HepG2 (cell line): ENCODE data around the gene UBB. TPM values are rescaled to one million over a fixed set of nuclear protein-coding genes. Genes with fewer than 3 reads are reported as not detected.

ENCODE experiments used
- ATAC-seq: fragments of 200-7000 bp; cut with Tn5 transposase; 3 replicates; pipeline ENCODE4 v1.9.1; 2020; ENCODE audit warnings: mild to moderate bottlenecking, moderate library complexity
- BruUV-seq: library from RNA; stranded (reverse); fragments of 400-500 nt; replicated peaks from 2 replicates; lab custom pipeline; 2021; lab: Mats Ljungman, UMichigan
- CTCF ChIA-PET: fragments of 300-600 bp; formaldehyde crosslinking; extraction: SDS; loops from one replicate; lab custom pipeline; 2021; ENCODE audit warnings: low total read pairs, inconsistent platforms, low intra/inter-chr PET ratio; lab: Yijun Ruan, JAX
- POLR2A ChIA-PET: fragments of 350-600 bp; sonication (Branson Sonifier 250); formaldehyde crosslinking; loops from one replicate; lab custom pipeline; 2020; ENCODE audit warnings: antibody characterized with exemption, inconsistent platforms; lab: Yijun Ruan, JAX
- DNase-seq: peaks from one replicate; pipeline ENCODE4 v3.0.0-alpha.2; 2015; ENCODE audit warnings: low spot score
- FAIRE-seq: peaks from 3 replicates; lab custom pipeline; 2011; peaks lifted over from hg19 to GRCh38; lab: Jason Lieb, UNC
- H2AFZ ChIP-seq: one replicate; pipeline ENCODE4 v1.6.1; 2011; ENCODE audit warnings: low read length, inconsistent platforms
- H3K27ac ChIP-seq: fragments of 300-600 bp; 3 replicates; pipeline ENCODE4 v1.8.0; 2011; ENCODE audit warnings: mixed run types, mild to moderate bottlenecking, mixed read lengths, low read length, inconsistent platforms; ENCODE audit not compliant: insufficient read depth; ENCODE audit errors: extremely low read length
- H3K27me3 ChIP-seq, 2 experiments: fragments of 200-600 bp in 1 of 2; 2 replicates in 1 of 2; 3 replicates in 1 of 2; pipeline versions ENCODE4 v1.6.0 to v1.8.0; 2011; ENCODE audit warnings: low read length in 2 of 2, mild to moderate bottlenecking in 2 of 2, moderate library complexity in 2 of 2, inconsistent platforms in 1 of 2; ENCODE audit not compliant: insufficient read depth in 2 of 2, control insufficient read depth in 1 of 2
- H3K36me3 ChIP-seq, 2 experiments: fragments of 200-600 bp in 1 of 2; replicated peaks in 1 of 2; 2 replicates in 1 of 2; 3 replicates in 1 of 2; pipeline versions ENCODE4 v1.5.1 to v1.8.0; 2011; ENCODE audit warnings: low read length in 2 of 2, inconsistent platforms in 1 of 2; ENCODE audit not compliant: insufficient read depth in 2 of 2, control insufficient read depth in 1 of 2
- H3K4me1 ChIP-seq: 2 replicates; pipeline ENCODE4 v1.5.1; 2012; ENCODE audit warnings: low read length, inconsistent platforms; ENCODE audit not compliant: insufficient read depth
- H3K4me2 ChIP-seq: 2 replicates; pipeline ENCODE4 v1.6.0; 2011; ENCODE audit warnings: low read depth, low read length, inconsistent platforms
- H3K4me3 ChIP-seq, 3 experiments: fragments of 200-600 bp in 1 of 3; sonication (generic), shearing (Covaris generic) in 1 of 3; replicated peaks in 1 of 3; 2 replicates each; pipeline ENCODE4 v1.5.1; 2011 to 2016; ENCODE audit warnings: low read length in 3 of 3, inconsistent platforms in 2 of 3, low read depth in 2 of 3, mild to moderate bottlenecking in 2 of 3, control low read depth in 1 of 3, mixed read lengths in 1 of 3; ENCODE audit not compliant: insufficient read depth in 1 of 3
- H3K79me2 ChIP-seq: one replicate; pipeline ENCODE4 v1.6.1; 2011; ENCODE audit warnings: low read length, inconsistent platforms; ENCODE audit not compliant: insufficient read depth
- H3K9ac ChIP-seq: 2 replicates; pipeline ENCODE4 v1.6.0; 2011; ENCODE audit warnings: mild to moderate bottlenecking, low read depth, low read length, inconsistent platforms; ENCODE audit not compliant: insufficient read depth
- H3K9me3 ChIP-seq: 2 replicates; pipeline ENCODE4 v1.5.1; 2012; ENCODE audit warnings: mild to moderate bottlenecking, low read length
- H4K20me1 ChIP-seq: 2 replicates; pipeline ENCODE4 v1.6.0; 2011; ENCODE audit warnings: inconsistent platforms, mild to moderate bottlenecking, low read length, moderate library complexity; ENCODE audit not compliant: insufficient read depth
- FOXP1 ChIP-seq, 2 experiments: fragments of 450-650 bp in 1 of 2; IDR thresholded peaks; 2 replicates each; pipeline ENCODE4 v1.6.1; 2017 to 2018; ENCODE audit warnings: antibody characterized with exemption in 1 of 2
- HOXA9 ChIP-seq: sonication (generic); formaldehyde crosslinking; IDR thresholded peaks from 2 replicates; pipeline ENCODE4 v1.8.1; 2022; ENCODE audit warnings: missing genetic modification reagents, mild to moderate bottlenecking, moderate library complexity, borderline replicate concordance
- MEIS2 ChIP-seq: sonication (generic); formaldehyde crosslinking; IDR thresholded peaks from 2 replicates; pipeline ENCODE4 v1.9.0; 2021; ENCODE audit warnings: mild to moderate bottlenecking, missing genetic modification reagents
- MLLT10 ChIP-seq: sonication (generic); formaldehyde crosslinking; IDR thresholded peaks from 2 replicates; pipeline ENCODE4 v1.4.0; 2020; ENCODE audit warnings: missing genetic modification reagents
- NPAS2 ChIP-seq: sonication (generic); formaldehyde crosslinking; IDR thresholded peaks from 2 replicates; pipeline ENCODE4 v1.8.0; 2022; ENCODE audit warnings: mild to moderate bottlenecking, missing genetic modification reagents, borderline replicate concordance
- SMC3 ChIP-seq: IDR thresholded peaks from 2 replicates; pipeline ENCODE4 v1.6.1; 2011; ENCODE audit warnings: low read length, improper control_type of control experiment
- SRSF9 ChIP-seq: fragments of 200-400 bp; formaldehyde crosslinking; IDR thresholded peaks from 2 replicates; pipeline ENCODE4 v1.6.1; 2018; ENCODE audit warnings: borderline replicate concordance, mild to moderate bottlenecking, low read depth, low read length; ENCODE audit not compliant: insufficient read depth, poor library complexity, severe bottlenecking
- TOPORS ChIP-seq: sonication (generic); formaldehyde crosslinking; IDR thresholded peaks from 2 replicates; pipeline ENCODE4 v1.8.0; 2023; ENCODE audit warnings: mild to moderate bottlenecking, missing genetic modification reagents
- ZFY ChIP-seq: sonication (generic); formaldehyde crosslinking; IDR thresholded peaks from 2 replicates; pipeline ENCODE4 v1.4.0; 2020; ENCODE audit warnings: missing genetic modification reagents
- ZIK1 ChIP-seq: sonication (generic); formaldehyde crosslinking; IDR thresholded peaks from 2 replicates; pipeline ENCODE4 v1.5.0; 2020; ENCODE audit warnings: mild to moderate bottlenecking, low read depth, missing genetic modification reagents, borderline replicate concordance
- ZMYM3 ChIP-seq: sonication (generic); formaldehyde crosslinking; IDR thresholded peaks from 2 replicates; pipeline ENCODE4 v1.5.1; 2020; ENCODE audit warnings: mild to moderate bottlenecking, missing genetic modification reagents
- ZNF282 ChIP-seq: fragments of 450-650 bp; IDR thresholded peaks from 2 replicates; pipeline ENCODE4 v1.6.1; 2018; ENCODE audit not compliant: partially characterized antibody
- ZNF326 ChIP-seq: sonication (generic); formaldehyde crosslinking; IDR thresholded peaks from 2 replicates; pipeline ENCODE4 v1.4.0; 2020; ENCODE audit warnings: missing genetic modification reagents, borderline replicate concordance
- ZNF572 ChIP-seq: sonication (generic); formaldehyde crosslinking; IDR thresholded peaks from 2 replicates; pipeline ENCODE4 v1.5.1; 2020; ENCODE audit warnings: mild to moderate bottlenecking, missing genetic modification reagents
- ZNF775 ChIP-seq: sonication (generic); formaldehyde crosslinking; IDR thresholded peaks from 2 replicates; pipeline ENCODE4 v1.4.0; 2020; ENCODE audit warnings: missing genetic modification reagents, mild to moderate bottlenecking, moderate library complexity, borderline replicate concordance
- ZNF850 ChIP-seq: sonication (generic); formaldehyde crosslinking; conservative IDR thresholded peaks from 2 replicates; pipeline ENCODE4 v1.9.0; 2021; ENCODE audit warnings: mild to moderate bottlenecking, missing genetic modification reagents
- WGBS: methylation state at CpG from one replicate; pipeline ENCODE4 v1.1.6; 2017; ENCODE audit warnings: low lambda C conversion rate; 5-methylcytosine and 5-hydroxymethylcytosine counted together
- in situ Hi-C: cut with HindIII; loops from 2 replicates; pipeline ENCODE4 v1.10.0; 2017; ENCODE audit warnings: low pct_unique_long_range_greater_than_20kb; ENCODE audit not compliant: extremely low pct_ligation_motif_present
- intact Hi-C: fragments of 100-400 bp; cut with micrococcal nuclease; formaldehyde crosslinking; loops from one replicate; pipeline ENCODE4 v1.10.0; 2022; ENCODE audit not compliant: unreplicated experiment
- polyA plus RNA-seq, 8 experiments: library from polyadenylated mRNA; depleted of rRNA in 3 of 8; stranded (reverse) in 7 of 8; unstranded in 1 of 8; fragments of >200 nt; fragmentation: Illumina TruSeq in 4 of 8; extraction: Trizol in 4 of 8; gene quantifications; 2 replicates each; pipeline versions ENCODE4 v1.2.1 to v1.2.3, GENCODE V29; 2011 to 2016; ENCODE audit warnings: low read depth in 4 of 8, missing spikeins in 1 of 8, mixed read lengths in 1 of 8; ENCODE audit not compliant: insufficient read depth in 1 of 8
- total RNA-seq, 5 experiments: library from RNA; depleted of rRNA; stranded (reverse); fragments of >200 nt; fragmentation: Illumina TruSeq; extraction: Trizol; gene quantifications; 2 replicates each; pipeline ENCODE4 v1.2.3, GENCODE V29; 2016; ENCODE audit warnings: low read depth in 1 of 5
- TF ChIP-seq, protein P1 (sequence below): sonication (generic); formaldehyde crosslinking; IDR thresholded peaks from 2 replicates; pipeline ENCODE4 v1.8.1; 2023; ENCODE audit warnings: mild to moderate bottlenecking, moderate library complexity, missing genetic modification reagents
- TF ChIP-seq, protein P2 (sequence below): IDR thresholded peaks from 2 replicates; pipeline ENCODE4 v1.6.1; 2016; ENCODE audit warnings: missing biosample characterization, missing genetic modification reagents, low read depth

Gene UBB
- total and polyA plus RNA-seq, 2 of the 13 experiments (the other 11 are each of a cell fraction or from before 2014, with no cell fraction given): 1,130 to 2,066 TPM

- Histone ChIP-seq H4K20me1 (no peaks in the 10 kb centered on the region), H3K79me2 (no peaks in the 10 kb centered on the region), H3K36me3 (no peaks in the 10 kb centered on the region; a peak in 1 of 5 replicates), H3K4me2 (no peak overlapping the region), H3K9ac (no peak overlapping the region), H3K4me1 (peaks cover 53% of the 10 kb centered on the region), H2AFZ (no peak overlapping the region), H3K27ac (no peak overlapping the region), H3K9me3 (no peaks in the 10 kb centered on the region), H3K27me3 (no peaks in the 10 kb centered on the region), H3K4me3 (no peak overlapping the region)
- FAIRE-seq (no peak), ATAC-seq (no peak), DNase-seq (no peak)
- no TSS peak for BruUV-seq
- CTCF ChIA-PET: interaction anchor here (0.7 kb wide), 1 partner anchor 21 kb away, joined by 3 read pairs; no protein-coding TSS in a partner anchor
- WGBS: 98% methylated on average over 7 of the region's 10 CpGs
- in situ Hi-C loops: no loop called here
- POLR2A ChIA-PET: interaction anchor here (2.0 kb wide), 1 partner anchor 15 kb away, joined by 8 read pairs; no protein-coding TSS in a partner anchor
- intact Hi-C loops: no loop called here
- no peak for TF ChIP-seq SRSF9
- no peak for TF ChIP-seq HOXA9 (CRISPR knock-in tag)
- no peak for TF ChIP-seq MEIS2 (CRISPR knock-in tag)
- no peak for TF ChIP-seq ZNF572 (CRISPR knock-in tag)
- TF ChIP-seq ZIK1 (CRISPR knock-in tag): no peak
- TF ChIP-seq, protein P1, sequence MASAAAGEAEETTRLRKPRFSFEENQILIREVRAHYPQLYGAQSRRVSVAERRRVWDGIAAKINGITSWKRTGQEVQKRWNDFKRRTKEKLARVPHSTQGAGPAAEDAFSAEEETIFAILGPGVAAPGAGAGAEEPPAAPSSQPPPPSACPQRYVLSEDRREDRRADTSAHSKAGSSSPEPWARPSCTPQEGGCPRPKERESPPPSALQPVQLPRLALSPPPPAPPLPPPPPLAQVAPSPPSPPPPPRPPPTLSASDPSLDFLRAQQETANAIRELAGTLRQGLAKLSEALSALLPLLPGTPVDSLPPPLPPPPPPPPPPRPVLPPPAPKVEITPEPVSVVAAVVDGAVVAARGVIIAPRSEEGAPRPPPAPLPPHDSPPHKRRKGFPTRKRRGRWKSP: no peak
- no peak for TF ChIP-seq ZNF775 (CRISPR knock-in tag)
- TF ChIP-seq, protein P2, sequence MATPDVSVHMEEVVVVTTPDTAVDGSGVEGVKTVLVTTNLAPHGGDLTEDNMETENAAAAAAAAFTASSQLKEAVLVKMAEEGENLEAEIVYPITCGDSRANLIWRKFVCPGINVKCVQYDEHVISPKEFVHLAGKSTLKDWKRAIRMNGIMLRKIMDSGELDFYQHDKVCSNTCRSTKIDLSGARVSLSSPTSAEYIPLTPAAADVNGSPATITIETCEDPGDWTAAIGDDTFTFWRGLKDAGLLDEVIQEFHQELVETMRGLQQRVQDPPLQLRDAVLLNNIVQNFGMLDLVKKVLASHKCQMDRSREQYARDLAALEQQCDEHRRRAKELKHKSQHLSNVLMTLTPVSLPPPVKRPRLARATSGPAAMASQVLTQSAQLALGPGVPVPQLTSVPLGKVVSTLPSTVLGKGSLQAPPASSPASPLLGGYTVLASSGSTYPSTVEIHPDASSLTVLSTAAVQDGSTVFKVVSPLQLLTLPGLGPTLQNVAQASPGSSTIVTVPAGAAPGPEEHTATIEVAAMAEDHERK (CRISPR knock-in tag): no peak
- TF ChIP-seq ZMYM3 (CRISPR knock-in tag): no peak
- no peak for TF ChIP-seq ZNF326 (CRISPR knock-in tag)
- TF ChIP-seq ZNF850 (CRISPR knock-in tag): no peak
- TF ChIP-seq FOXP1 (IDR thresholded peaks at IDR 0.05): no peak
- no peak for TF ChIP-seq FOXP1 (CRISPR knock-in tag; IDR thresholded peaks at IDR 0.05)
- no peak for TF ChIP-seq MLLT10 (CRISPR knock-in tag)
- TF ChIP-seq TOPORS (CRISPR knock-in tag): no peak
- TF ChIP-seq NPAS2 (CRISPR knock-in tag): no peak
- no peak for TF ChIP-seq SMC3
- TF ChIP-seq ZNF282: no peak
- TF ChIP-seq ZFY (CRISPR knock-in tag): no peak
- TF ChIP-seq, all 625 proteins: peak for 0
Measured at GRCh38 chr17:16423226-16423872, 42.5 kb downstream of the UBB start.
